ENCODE data around the gene ARHGAP32. TPM values are rescaled to one million over a fixed set of nuclear protein-coding genes. Genes with fewer than 3 reads are reported as not detected.

ARHGAP32 gene
- polyA plus RNA-seq, 1 donor from 2014 or later: 12.0 TPM

DNA sequence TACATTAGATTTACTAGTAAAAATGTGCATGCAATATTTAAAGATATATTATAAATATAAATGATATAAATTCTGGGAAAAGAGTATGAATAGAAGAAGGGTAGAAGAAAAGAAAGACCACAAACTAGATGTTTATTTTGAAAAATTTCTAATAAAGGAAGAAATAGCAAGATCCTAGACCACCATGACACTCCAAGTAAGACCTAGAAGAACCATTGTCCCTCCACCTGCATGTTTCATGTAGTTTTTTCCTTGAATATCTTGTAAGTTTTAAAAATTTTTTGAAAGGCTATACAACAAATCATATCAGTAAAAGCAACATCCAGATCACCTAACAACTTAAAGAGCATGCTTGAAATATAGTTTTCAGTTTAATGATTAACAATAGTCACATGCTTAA, 46.8 kb downstream of the ARHGAP32 start:
- H3K4me3 ChIP-seq (ENCODE audit: low read length): no peak overlapping the region
- no peak overlapping the region for H3K27ac ChIP-seq (ENCODE audit: low read length)
- no peaks in the 10 kb centered on the region for H3K9me3 ChIP-seq (ENCODE audit: low read length)
- H2AFZ ChIP-seq (ENCODE audit: low read depth, low read length): no peak overlapping the region
- H3F3A ChIP-seq (ENCODE audit: insufficient read depth, low read length, poor library complexity, severe bottlenecking): no peaks in the 10 kb centered on the region
- H3K36me3 ChIP-seq (ENCODE audit: insufficient read depth, low read length): no peaks in the 10 kb centered on the region
- peaks cover 22% of the 10 kb centered on the region for H3K79me2 ChIP-seq (replicated peaks; ENCODE audit: insufficient read depth, low read length)
- H3K27me3 ChIP-seq (ENCODE audit: insufficient read depth, low read depth, low read length): no peaks in the 10 kb centered on the region
- H3K9ac ChIP-seq (ENCODE audit: low read length): no peak overlapping the region
- TF ChIP-seq, protein P1, sequence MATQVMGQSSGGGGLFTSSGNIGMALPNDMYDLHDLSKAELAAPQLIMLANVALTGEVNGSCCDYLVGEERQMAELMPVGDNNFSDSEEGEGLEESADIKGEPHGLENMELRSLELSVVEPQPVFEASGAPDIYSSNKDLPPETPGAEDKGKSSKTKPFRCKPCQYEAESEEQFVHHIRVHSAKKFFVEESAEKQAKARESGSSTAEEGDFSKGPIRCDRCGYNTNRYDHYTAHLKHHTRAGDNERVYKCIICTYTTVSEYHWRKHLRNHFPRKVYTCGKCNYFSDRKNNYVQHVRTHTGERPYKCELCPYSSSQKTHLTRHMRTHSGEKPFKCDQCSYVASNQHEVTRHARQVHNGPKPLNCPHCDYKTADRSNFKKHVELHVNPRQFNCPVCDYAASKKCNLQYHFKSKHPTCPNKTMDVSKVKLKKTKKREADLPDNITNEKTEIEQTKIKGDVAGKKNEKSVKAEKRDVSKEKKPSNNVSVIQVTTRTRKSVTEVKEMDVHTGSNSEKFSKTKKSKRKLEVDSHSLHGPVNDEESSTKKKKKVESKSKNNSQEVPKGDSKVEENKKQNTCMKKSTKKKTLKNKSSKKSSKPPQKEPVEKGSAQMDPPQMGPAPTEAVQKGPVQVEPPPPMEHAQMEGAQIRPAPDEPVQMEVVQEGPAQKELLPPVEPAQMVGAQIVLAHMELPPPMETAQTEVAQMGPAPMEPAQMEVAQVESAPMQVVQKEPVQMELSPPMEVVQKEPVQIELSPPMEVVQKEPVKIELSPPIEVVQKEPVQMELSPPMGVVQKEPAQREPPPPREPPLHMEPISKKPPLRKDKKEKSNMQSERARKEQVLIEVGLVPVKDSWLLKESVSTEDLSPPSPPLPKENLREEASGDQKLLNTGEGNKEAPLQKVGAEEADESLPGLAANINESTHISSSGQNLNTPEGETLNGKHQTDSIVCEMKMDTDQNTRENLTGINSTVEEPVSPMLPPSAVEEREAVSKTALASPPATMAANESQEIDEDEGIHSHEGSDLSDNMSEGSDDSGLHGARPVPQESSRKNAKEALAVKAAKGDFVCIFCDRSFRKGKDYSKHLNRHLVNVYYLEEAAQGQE (IDR thresholded peaks at IDR 0.05; ENCODE audit: borderline replicate concordance): no peak
- TF ChIP-seq, protein P2, sequence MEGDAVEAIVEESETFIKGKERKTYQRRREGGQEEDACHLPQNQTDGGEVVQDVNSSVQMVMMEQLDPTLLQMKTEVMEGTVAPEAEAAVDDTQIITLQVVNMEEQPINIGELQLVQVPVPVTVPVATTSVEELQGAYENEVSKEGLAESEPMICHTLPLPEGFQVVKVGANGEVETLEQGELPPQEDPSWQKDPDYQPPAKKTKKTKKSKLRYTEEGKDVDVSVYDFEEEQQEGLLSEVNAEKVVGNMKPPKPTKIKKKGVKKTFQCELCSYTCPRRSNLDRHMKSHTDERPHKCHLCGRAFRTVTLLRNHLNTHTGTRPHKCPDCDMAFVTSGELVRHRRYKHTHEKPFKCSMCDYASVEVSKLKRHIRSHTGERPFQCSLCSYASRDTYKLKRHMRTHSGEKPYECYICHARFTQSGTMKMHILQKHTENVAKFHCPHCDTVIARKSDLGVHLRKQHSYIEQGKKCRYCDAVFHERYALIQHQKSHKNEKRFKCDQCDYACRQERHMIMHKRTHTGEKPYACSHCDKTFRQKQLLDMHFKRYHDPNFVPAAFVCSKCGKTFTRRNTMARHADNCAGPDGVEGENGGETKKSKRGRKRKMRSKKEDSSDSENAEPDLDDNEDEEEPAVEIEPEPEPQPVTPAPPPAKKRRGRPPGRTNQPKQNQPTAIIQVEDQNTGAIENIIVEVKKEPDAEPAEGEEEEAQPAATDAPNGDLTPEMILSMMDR (IDR thresholded peaks at IDR 0.05; ENCODE audit: poor library complexity, severe bottlenecking): no peak
- TF ChIP-seq SMC3 (conservative IDR thresholded peaks at IDR 0.05; ENCODE audit: poor library complexity): no peak
- no peak for TF ChIP-seq POLR2AphosphoS5 (IDR thresholded peaks at IDR 0.05)
- no peak for TF ChIP-seq EP300 (conservative IDR thresholded peaks at IDR 0.05; ENCODE audit: poor library complexity, severe bottlenecking)
- TF ChIP-seq RAD21 (conservative IDR thresholded peaks at IDR 0.05): no peak
- no peak for TF ChIP-seq EZH2 (IDR thresholded peaks at IDR 0.05; ENCODE audit: borderline replicate concordance, insufficient read depth, low read length, poor library complexity, severe bottlenecking)
- TF ChIP-seq MXI1 (conservative IDR thresholded peaks at IDR 0.05; ENCODE audit: poor library complexity, severe bottlenecking): no peak
- no peak for TF ChIP-seq TAF1 (IDR thresholded peaks at IDR 0.05; ENCODE audit: low read depth)
- no peak overlapping the region for H3K4me2 ChIP-seq (ENCODE audit: low read length)
- no peaks in the 10 kb centered on the region for H4K20me1 ChIP-seq (ENCODE audit: insufficient read depth)
- H3K9me2 ChIP-seq (ENCODE audit: insufficient read depth, low read length): no peaks in the 10 kb centered on the region

DNA sequence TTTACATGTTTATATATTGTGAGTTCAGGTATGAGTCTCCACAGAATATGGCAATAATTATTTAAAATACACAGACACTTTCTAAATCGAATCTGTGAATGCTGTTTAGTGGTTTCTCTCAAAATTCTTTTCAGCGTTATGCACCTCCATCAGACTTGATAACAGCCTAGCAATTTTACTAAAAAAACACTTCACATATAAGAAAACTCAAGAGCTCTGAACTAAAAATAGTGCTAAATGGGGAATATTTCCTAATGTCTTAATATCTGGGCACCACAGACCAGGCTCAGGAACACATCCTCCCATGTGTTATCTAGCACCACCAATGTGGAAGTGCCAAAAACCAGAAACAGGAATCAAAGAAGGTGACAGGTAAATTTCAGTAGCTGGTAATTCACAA, 47.9 kb downstream of the ARHGAP32 start:
- Histone ChIP-seq H3F3A (ENCODE audit: insufficient read depth, low read length, poor library complexity, severe bottlenecking) (no peaks in the 10 kb centered on the region), H3K4me2 (ENCODE audit: low read length) (no peak overlapping the region), H2AFZ (ENCODE audit: low read depth, low read length) (no peak overlapping the region), H3K9ac (ENCODE audit: low read length) (no peak overlapping the region), H3K9me2 (ENCODE audit: insufficient read depth, low read length) (no peaks in the 10 kb centered on the region), H3K36me3 (ENCODE audit: insufficient read depth, low read length) (no peaks in the 10 kb centered on the region), H3K79me2 (replicated peaks; ENCODE audit: insufficient read depth, low read length) (peaks cover 23% of the 10 kb centered on the region), H3K27ac (ENCODE audit: low read length) (no peak overlapping the region), H3K4me3 (ENCODE audit: low read length) (no peak overlapping the region), H3K27me3 (ENCODE audit: insufficient read depth, low read depth, low read length) (no peaks in the 10 kb centered on the region), H3K9me3 (ENCODE audit: low read length) (no peaks in the 10 kb centered on the region), H4K20me1 (ENCODE audit: insufficient read depth) (no peaks in the 10 kb centered on the region)
- TF ChIP-seq EP300 (conservative IDR thresholded peaks at IDR 0.05; ENCODE audit: poor library complexity, severe bottlenecking) (no peak), TAF1 (IDR thresholded peaks at IDR 0.05; ENCODE audit: low read depth) (no peak), RAD21 (conservative IDR thresholded peaks at IDR 0.05) (no peak), POLR2AphosphoS5 (IDR thresholded peaks at IDR 0.05) (no peak), SMC3 (conservative IDR thresholded peaks at IDR 0.05; ENCODE audit: poor library complexity) (no peak), EZH2 (IDR thresholded peaks at IDR 0.05; ENCODE audit: borderline replicate concordance, insufficient read depth, low read length, poor library complexity, severe bottlenecking) (no peak), MXI1 (conservative IDR thresholded peaks at IDR 0.05; ENCODE audit: poor library complexity, severe bottlenecking) (no peak)
- TF ChIP-seq, protein P2 (IDR thresholded peaks at IDR 0.05; ENCODE audit: poor library complexity, severe bottlenecking): no peak
- TF ChIP-seq, protein P1 (IDR thresholded peaks at IDR 0.05; ENCODE audit: borderline replicate concordance): no peak
